B cell (primary cell): ENCODE results near the gene MYO18A. TPM values are rescaled to one million over a fixed set of nuclear protein-coding genes. Genes with fewer than 3 reads are reported as not detected.
"Not testable (repeated sequence)": the region's sequence is repeated elsewhere in the genome, so short reads cannot be mapped to it uniquely, and the experiment has no call there.

ENCODE experiments used
- ATAC-seq: fragments of 200-7000 bp; cut with Tn5 transposase; one replicate; pipeline ENCODE4 v1.10.0; 2021; ENCODE audit warnings: low read depth, mild to moderate bottlenecking, moderate number of reproducible peaks, moderate library complexity
- CTCF ChIA-PET: fragments of 350-600 bp; sonication (Branson Sonifier 250); formaldehyde crosslinking; loops from one replicate; lab custom pipeline; 2021; ENCODE audit warnings: antibody characterized with exemption, inconsistent platforms; lab: Charles Lee
- POLR2A ChIA-PET: fragments of 350-600 bp; sonication (Branson Sonifier 250); formaldehyde crosslinking; loops from one replicate; lab custom pipeline; 2021; ENCODE audit warnings: antibody characterized with exemption; lab: Charles Lee
- DNase-seq: peaks from one replicate; pipeline ENCODE4 v3.0.0; 2013
- H2AFZ ChIP-seq: 2 replicates; pipeline ENCODE4 v1.6.1; 2012; ENCODE audit warnings: mild to moderate bottlenecking, low read depth, low read length; ENCODE audit not compliant: insufficient read depth, poor library complexity, severe bottlenecking
- H3K27ac ChIP-seq, 2 donors: 1 replicate in 1 of 2; 2 replicates in 1 of 2; pipeline ENCODE4 v1.5.1; 2012 to 2013; ENCODE audit warnings: low read length in 2 of 2, mild to moderate bottlenecking in 2 of 2, moderate library complexity in 1 of 2
- H3K27me3 ChIP-seq, 4 experiments: fragments of 200-600 bp in 1 of 4; sonication (generic) in 1 of 4; replicated peaks in 1 of 4; 1 replicate in 2 of 4; 2 replicates in 2 of 4; pipeline versions ENCODE4 v1.6.1 to v1.7.0; 2013 to 2016; ENCODE audit warnings: low read length in 3 of 4, mild to moderate bottlenecking in 2 of 4, mixed read lengths in 1 of 4, moderate library complexity in 1 of 4; ENCODE audit not compliant: insufficient read depth in 4 of 4, control insufficient read depth in 3 of 4; ENCODE audit errors: control extremely low read depth in 1 of 4
- H3K36me3 ChIP-seq, 2 experiments: replicated peaks in 1 of 2; 1 replicate in 1 of 2; 2 replicates in 1 of 2; pipeline versions ENCODE4 v1.6.1 to v1.7.1; 2013; ENCODE audit warnings: low read length in 1 of 2; ENCODE audit not compliant: insufficient read depth in 2 of 2, control insufficient read depth in 1 of 2; ENCODE audit errors: control extremely low read depth in 1 of 2, extremely low read depth in 1 of 2
- H3K4me1 ChIP-seq, 2 donors: fragments of 200-600 bp in 1 of 2; sonication (generic) in 1 of 2; 1 replicate in 1 of 2; 2 replicates in 1 of 2; pipeline versions ENCODE4 v1.5.1 to v1.6.1; 2013 to 2017; ENCODE audit warnings: low read length in 2 of 2; ENCODE audit not compliant: control insufficient read depth in 2 of 2, insufficient read depth in 2 of 2
- H3K4me2 ChIP-seq: replicated peaks from 2 replicates; pipeline ENCODE3; 2012; ENCODE audit warnings: mild to moderate bottlenecking, low read depth, low read length; ENCODE audit not compliant: poor library complexity, severe bottlenecking
- H3K4me3 ChIP-seq, 5 experiments: fragments of 200-600 bp in 1 of 5; sonication (generic) in 1 of 5; 1 replicate in 3 of 5; 2 replicates in 2 of 5; pipeline versions ENCODE4 v1.5.1 to v1.7.0; 2011 to 2016; ENCODE audit warnings: low read length in 4 of 5, mild to moderate bottlenecking in 4 of 5, low read depth in 2 of 5, control low read depth in 1 of 5, moderate library complexity in 1 of 5; ENCODE audit not compliant: insufficient read depth in 1 of 5; ENCODE audit errors: control extremely low read depth in 1 of 5, extremely low read depth in 1 of 5
- H3K79me2 ChIP-seq: fragments of 200-600 bp; sonication (generic); one replicate; pipeline ENCODE4 v1.6.0; 2016; ENCODE audit warnings: low read length; ENCODE audit not compliant: control insufficient read depth, insufficient read depth
- H3K9ac ChIP-seq: fragments of 200-600 bp; sonication (generic); 2 replicates; pipeline ENCODE4 v1.6.1; 2017; ENCODE audit warnings: mild to moderate bottlenecking, low read length, moderate library complexity
- H3K9me3 ChIP-seq, 3 donors: one replicate each; pipeline versions ENCODE4 v1.6.1 to v1.7.1; 2013; ENCODE audit warnings: low read length in 2 of 3; ENCODE audit not compliant: control insufficient read depth in 2 of 3, insufficient read depth in 1 of 3; ENCODE audit errors: control extremely low read depth in 1 of 3
- H4K20me1 ChIP-seq: 2 replicates; pipeline ENCODE4 v1.6.0; 2012; ENCODE audit warnings: mild to moderate bottlenecking, low read length; ENCODE audit not compliant: insufficient read depth, control insufficient read depth, poor library complexity, severe bottlenecking
- H3K27ac Mint-ChIP-seq: one replicate; pipeline ENCODE4 v1.8.0; 2021; ENCODE audit warnings: mixed read lengths
- H3K27me3 Mint-ChIP-seq: one replicate; pipeline ENCODE4 v1.8.0; 2021; ENCODE audit warnings: mixed read lengths
- H3K4me1 Mint-ChIP-seq: one replicate; pipeline ENCODE4 v1.8.0; 2021; ENCODE audit warnings: mixed read lengths
- H3K4me3 Mint-ChIP-seq: one replicate; pipeline ENCODE4 v1.8.0; 2021; ENCODE audit warnings: mixed read lengths
- H3K9me3 Mint-ChIP-seq: one replicate; pipeline ENCODE4 v1.8.0; 2022; ENCODE audit warnings: mixed read lengths; ENCODE audit not compliant: insufficient read depth
- CTCF ChIP-seq: fragments of 200-600 bp; IDR thresholded peaks from one replicate; pipeline ENCODE4 v1.8.0; 2022; ENCODE audit warnings: antibody characterized with exemption, mild to moderate bottlenecking
- EZH2 ChIP-seq: IDR thresholded peaks from 2 replicates; pipeline ENCODE4 v1.6.1; 2012; ENCODE audit warnings: borderline replicate concordance, low read depth, mild to moderate bottlenecking, moderate library complexity, low read length; ENCODE audit not compliant: insufficient read depth, poor library complexity, severe bottlenecking
- WGBS: methylation state at CpG from one replicate; pipeline ENCODE4 v1.1.5; 2013; ENCODE audit warnings: missing lambda C conversion rate; ENCODE audit not compliant: insufficient coverage; 5-methylcytosine and 5-hydroxymethylcytosine counted together
- intact Hi-C: fragments of 100-400 bp; cut with micrococcal nuclease; formaldehyde crosslinking; loops from one replicate; pipeline ENCODE4 v1.10.0; 2022
- polyA plus RNA-seq: library from polyadenylated mRNA; depleted of rRNA; stranded (reverse); fragments of >200 nt; gene quantifications from 2 replicates; pipeline ENCODE4 v1.2.3, GENCODE V29; 2012
- total RNA-seq, 2 donors: library from RNA; stranded (reverse); fragments of 120-200 nt in 1 of 2; gene quantifications; 1 replicate in 1 of 2; 2 replicates in 1 of 2; pipeline versions ENCODE4 v1.2.3 to v1.2.4, GENCODE V29; 2013 to 2022

MYO18A gene
- total and polyA plus RNA-seq, 2 donors (not counting 1 experiment from before 2014, with no cell fraction given) = 72.2 to 155 TPM

- Mint-ChIP-seq H3K4me1 (no peaks in the 10 kb centered on the region), H3K9me3 (no peaks in the 10 kb centered on the region), H3K27ac (no peak overlapping the region), H3K4me3 (no peak overlapping the region), H3K27me3 (no peaks in the 10 kb centered on the region)
- H4K20me1 ChIP-seq = no peaks in the 10 kb centered on the region
- H3K4me2 ChIP-seq = no peak overlapping the region
- H3K79me2 ChIP-seq = no peaks in the 10 kb centered on the region
- no peak for DNase-seq
- H2AFZ ChIP-seq = no peak overlapping the region
- no peak overlapping the region for H3K27ac ChIP-seq
- H3K36me3 ChIP-seq = no peaks in the 10 kb centered on the region
- ChIA-PET CTCF (interaction anchor here (0.6 to 1.4 kb wide), 4 partner anchors 10 to 85 kb away, joined by 4 to 7 read pairs (median 4); no protein-coding TSS in a partner anchor), POLR2A (no interaction called here)
- H3K4me1 ChIP-seq = no peaks in the 10 kb centered on the region
- intact Hi-C loops = no loop called here
- H3K9ac ChIP-seq = no peak overlapping the region
- no peaks in the 10 kb centered on the region for H3K9me3 ChIP-seq
- no peak for TF ChIP-seq CTCF
- no peak for TF ChIP-seq EZH2
- no peaks in the 10 kb centered on the region for H3K27me3 ChIP-seq
- no peak for ATAC-seq
- H3K4me3 ChIP-seq = no peak overlapping the region
These were observed 45.2 kb upstream of the MYO18A start for GRCh38 chr17:29225396-29225795.

- H3K4me1 ChIP-seq, H3K4me1 Mint-ChIP-seq, H2AFZ ChIP-seq, POLR2A ChIA-PET, H3K27ac ChIP-seq, intact Hi-C loops, H3K36me3 ChIP-seq, DNase-seq, H3K4me3 Mint-ChIP-seq, H3K9me3 ChIP-seq, H3K4me3 ChIP-seq, H4K20me1 ChIP-seq, H3K27me3 ChIP-seq, H3K9me3 Mint-ChIP-seq, H3K79me2 ChIP-seq, H3K27ac Mint-ChIP-seq, H3K27me3 Mint-ChIP-seq, H3K9ac ChIP-seq, H3K4me2 ChIP-seq, ATAC-seq: not testable (repeated sequence)
- 100% methylated on average over 5 of the region's 11 CpGs for WGBS
- CTCF ChIA-PET = interaction anchor here (1.4 to 14.8 kb wide), 5 partner anchors 17 to 105 kb away, joined by 5 to 304 read pairs (median 17); no protein-coding TSS in a partner anchor
These were observed 41.1 kb upstream of the MYO18A start for GRCh38 chr17:29221338-29221737.
